ENCODE results near the gene RBM18. TPM values are rescaled to one million over a fixed set of nuclear protein-coding genes. Genes with fewer than 3 reads are reported as not detected.
A peak's percentile ranks its signal among the peaks of the same experiment; 100 is the strongest.

The RBM18 gene
- total RNA-seq, 4 donors from 2014 or later: 10.2 to 15.8 (median 11.9) TPM

DNA sequence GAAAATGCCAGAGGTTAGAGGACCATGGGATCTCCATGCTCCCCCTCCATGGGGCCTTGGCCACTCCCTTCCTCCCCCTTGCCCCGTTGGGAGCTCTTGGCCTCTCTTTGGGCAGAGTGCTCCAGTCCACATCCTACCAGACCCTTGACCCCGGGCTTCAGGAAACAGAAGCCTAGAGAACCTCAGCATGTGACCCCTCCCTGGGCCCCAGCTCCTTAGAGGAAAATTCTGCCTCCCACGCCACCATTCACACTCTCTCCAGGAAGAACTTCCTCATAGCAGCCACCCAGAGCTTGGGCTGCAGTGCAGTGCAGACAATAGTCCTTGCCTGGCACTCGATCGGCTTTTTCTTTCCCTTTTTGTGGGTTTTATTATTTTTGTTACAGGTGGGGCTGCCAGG is 41.8 kb downstream of the RBM18 start:
- Histone ChIP-seq H3K4me3 (no peak overlapping the region), H3K27me3 (peaks cover 100% of the 10 kb centered on the region), H3K9me3 (no peaks in the 10 kb centered on the region), H3K36me3 (no peaks in the 10 kb centered on the region), H3K27ac (no peak overlapping the region), H3K4me1 (peaks cover 56% of the 10 kb centered on the region)
- TF ChIP-seq POLR2A (IDR thresholded peaks at IDR 0.05): no peak
- TF ChIP-seq POLR2AphosphoS5 (IDR thresholded peaks at IDR 0.05): no peak
- TF ChIP-seq, protein P1, sequence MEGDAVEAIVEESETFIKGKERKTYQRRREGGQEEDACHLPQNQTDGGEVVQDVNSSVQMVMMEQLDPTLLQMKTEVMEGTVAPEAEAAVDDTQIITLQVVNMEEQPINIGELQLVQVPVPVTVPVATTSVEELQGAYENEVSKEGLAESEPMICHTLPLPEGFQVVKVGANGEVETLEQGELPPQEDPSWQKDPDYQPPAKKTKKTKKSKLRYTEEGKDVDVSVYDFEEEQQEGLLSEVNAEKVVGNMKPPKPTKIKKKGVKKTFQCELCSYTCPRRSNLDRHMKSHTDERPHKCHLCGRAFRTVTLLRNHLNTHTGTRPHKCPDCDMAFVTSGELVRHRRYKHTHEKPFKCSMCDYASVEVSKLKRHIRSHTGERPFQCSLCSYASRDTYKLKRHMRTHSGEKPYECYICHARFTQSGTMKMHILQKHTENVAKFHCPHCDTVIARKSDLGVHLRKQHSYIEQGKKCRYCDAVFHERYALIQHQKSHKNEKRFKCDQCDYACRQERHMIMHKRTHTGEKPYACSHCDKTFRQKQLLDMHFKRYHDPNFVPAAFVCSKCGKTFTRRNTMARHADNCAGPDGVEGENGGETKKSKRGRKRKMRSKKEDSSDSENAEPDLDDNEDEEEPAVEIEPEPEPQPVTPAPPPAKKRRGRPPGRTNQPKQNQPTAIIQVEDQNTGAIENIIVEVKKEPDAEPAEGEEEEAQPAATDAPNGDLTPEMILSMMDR (IDR thresholded peaks at IDR 0.05): no peak
- TF ChIP-seq EP300 (IDR thresholded peaks at IDR 0.05): no peak
- WGBS: 34% methylated on average over 4 of the region's 5 CpGs
- no peak for DNase-seq (ENCODE audit: low spot score in 2 of 2)

DNA sequence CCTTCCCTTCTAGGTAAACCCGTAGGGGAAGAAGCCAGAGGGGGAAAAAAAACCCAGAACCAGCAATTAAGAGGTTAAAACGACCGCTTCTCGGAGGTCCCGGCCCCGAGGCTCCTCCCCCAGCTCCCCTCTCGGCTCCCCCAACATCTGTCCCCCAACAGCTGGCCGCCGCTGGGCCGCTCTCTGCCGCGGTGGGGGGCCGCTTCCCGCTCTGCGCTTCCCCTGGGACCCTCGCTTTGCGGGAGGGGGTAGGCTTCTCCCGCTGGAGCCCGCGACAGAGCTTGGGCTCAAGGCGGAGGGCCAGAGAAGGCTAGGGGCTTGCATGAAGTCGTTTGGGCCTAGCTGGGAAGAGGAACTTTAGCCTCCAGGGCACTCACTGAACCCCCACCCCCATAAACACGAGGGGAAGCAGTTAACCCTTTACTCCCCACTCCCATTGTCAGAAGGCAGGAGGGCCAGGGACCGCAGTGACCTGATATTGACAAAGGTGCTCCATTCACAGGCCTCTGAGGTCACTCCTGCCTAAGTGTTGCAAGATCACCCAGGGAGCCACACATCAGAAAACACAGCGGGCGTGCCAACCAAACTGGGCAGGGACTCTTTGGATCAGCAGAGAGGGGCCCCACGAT is 43.3 kb downstream of the RBM18 start:
- 53% methylated on average over 9 of the region's 27 CpGs for WGBS

DNA sequence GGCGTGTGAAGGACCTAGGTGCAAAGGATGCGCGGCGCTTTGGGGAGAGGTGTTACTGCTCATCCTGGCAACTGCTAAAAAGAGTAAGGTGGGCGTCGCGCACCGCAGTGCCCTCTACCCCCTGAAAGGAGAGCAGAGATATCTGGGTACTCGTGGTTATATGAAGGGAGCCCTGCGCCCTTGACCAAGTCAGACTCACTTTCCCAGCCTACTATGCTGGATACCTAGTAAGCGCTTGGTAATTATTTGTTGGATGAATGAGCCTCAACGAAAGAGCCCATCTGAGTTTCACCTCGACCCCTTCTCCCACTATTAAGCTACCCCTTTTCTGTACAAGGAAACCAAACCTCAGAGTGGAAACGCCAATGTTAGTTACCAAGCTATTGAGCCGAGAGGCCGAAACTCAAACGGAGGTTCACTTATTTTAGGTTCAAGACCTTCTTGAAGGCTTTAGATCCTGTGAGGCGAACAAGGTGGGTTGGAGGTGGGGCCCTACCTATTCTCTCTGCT is 43.9 kb downstream of the RBM18 start:
- Histone ChIP-seq H3K36me3 (no peaks in the 10 kb centered on the region), H3K4me3 (no peak overlapping the region), H3K27ac (no peak overlapping the region), H3K9me3 (no peaks in the 10 kb centered on the region), H3K4me1 (peaks cover 37% of the 10 kb centered on the region), H3K27me3 (peaks cover 100% of the 10 kb centered on the region)
- no peak for TF ChIP-seq EP300 (IDR thresholded peaks at IDR 0.05)
- TF ChIP-seq, protein P1 (IDR thresholded peaks at IDR 0.05): no peak
- no peak for TF ChIP-seq POLR2AphosphoS5 (IDR thresholded peaks at IDR 0.05)
- no peak for TF ChIP-seq POLR2A (IDR thresholded peaks at IDR 0.05)
- WGBS: 40% methylated on average over 18 of the region's 18 CpGs
- DNase-seq (ENCODE audit: low spot score in 2 of 2): no peak

More for the DNA sequence above, 43.3 kb downstream of the RBM18 start:
- no peaks in the 10 kb centered on the region for H3K36me3 ChIP-seq
- DNase-seq (ENCODE audit: low spot score in 2 of 2): no peak
- H3K4me1 ChIP-seq: peaks cover 42% of the 10 kb centered on the region
- no peak overlapping the region for H3K4me3 ChIP-seq
- peaks cover 100% of the 10 kb centered on the region for H3K27me3 ChIP-seq
- no peak overlapping the region for H3K27ac ChIP-seq
- no peaks in the 10 kb centered on the region for H3K9me3 ChIP-seq
- no peak for TF ChIP-seq POLR2AphosphoS5 (IDR thresholded peaks at IDR 0.05)
- TF ChIP-seq EP300 (IDR thresholded peaks at IDR 0.05): no peak

DNA sequence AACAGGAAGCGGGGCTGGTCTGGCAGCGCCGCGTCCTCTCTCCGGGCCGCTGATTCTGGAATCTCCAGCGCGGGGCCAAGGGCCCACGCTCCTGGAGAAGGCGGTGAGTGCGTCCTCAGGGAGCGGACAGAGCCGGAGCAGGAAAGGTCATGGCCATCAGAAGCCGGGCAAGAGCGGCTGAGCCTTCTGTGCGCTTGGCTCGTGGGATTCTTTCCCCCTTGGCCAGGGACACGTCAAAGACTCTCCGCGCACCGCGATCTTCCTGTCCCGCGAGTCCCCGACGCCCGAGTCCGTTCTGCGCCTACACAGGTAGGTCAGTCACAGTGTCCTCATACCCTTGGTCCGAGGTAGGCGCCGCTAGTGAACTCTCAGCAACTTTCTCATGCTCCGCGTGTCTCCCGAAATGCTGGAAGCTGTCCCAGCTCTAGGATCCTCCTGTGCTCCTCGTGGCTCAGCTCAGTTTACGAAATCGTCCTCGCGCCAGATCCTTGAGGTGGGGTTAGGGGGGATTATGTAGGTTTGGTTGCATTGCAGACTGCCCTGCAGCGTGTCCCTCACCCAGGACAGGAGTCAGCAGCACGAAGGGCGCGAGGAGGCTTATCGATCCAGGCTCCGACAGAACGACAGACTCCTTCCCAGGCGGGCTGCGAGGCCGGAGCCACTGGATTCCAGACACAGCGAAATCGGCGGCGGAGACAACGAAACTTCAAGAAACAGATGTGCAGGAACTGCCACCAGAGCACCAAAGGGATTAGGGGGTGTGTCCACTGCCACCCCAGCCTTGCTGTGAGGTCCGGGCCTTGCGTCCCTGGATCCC is 44.6 kb downstream of the RBM18 start:
- Histone ChIP-seq H3K4me1 (peaks cover 35% of the 10 kb centered on the region), H3K4me3 (peak overlapping the region; percentile 33), H3K36me3 (no peaks in the 10 kb centered on the region), H3K9me3 (no peaks in the 10 kb centered on the region), H3K27ac (no peak overlapping the region), H3K27me3 (peaks cover 100% of the 10 kb centered on the region)
- 17% methylated on average over 18 of the region's 57 CpGs for WGBS
- TF ChIP-seq, protein P1 (IDR thresholded peaks at IDR 0.05): no peak
- TF ChIP-seq EP300 (IDR thresholded peaks at IDR 0.05) (no peak), POLR2AphosphoS5 (IDR thresholded peaks at IDR 0.05) (no peak), POLR2A (IDR thresholded peaks at IDR 0.05) (no peak)
- no peak for DNase-seq (ENCODE audit: low spot score in 2 of 2)

DNA sequence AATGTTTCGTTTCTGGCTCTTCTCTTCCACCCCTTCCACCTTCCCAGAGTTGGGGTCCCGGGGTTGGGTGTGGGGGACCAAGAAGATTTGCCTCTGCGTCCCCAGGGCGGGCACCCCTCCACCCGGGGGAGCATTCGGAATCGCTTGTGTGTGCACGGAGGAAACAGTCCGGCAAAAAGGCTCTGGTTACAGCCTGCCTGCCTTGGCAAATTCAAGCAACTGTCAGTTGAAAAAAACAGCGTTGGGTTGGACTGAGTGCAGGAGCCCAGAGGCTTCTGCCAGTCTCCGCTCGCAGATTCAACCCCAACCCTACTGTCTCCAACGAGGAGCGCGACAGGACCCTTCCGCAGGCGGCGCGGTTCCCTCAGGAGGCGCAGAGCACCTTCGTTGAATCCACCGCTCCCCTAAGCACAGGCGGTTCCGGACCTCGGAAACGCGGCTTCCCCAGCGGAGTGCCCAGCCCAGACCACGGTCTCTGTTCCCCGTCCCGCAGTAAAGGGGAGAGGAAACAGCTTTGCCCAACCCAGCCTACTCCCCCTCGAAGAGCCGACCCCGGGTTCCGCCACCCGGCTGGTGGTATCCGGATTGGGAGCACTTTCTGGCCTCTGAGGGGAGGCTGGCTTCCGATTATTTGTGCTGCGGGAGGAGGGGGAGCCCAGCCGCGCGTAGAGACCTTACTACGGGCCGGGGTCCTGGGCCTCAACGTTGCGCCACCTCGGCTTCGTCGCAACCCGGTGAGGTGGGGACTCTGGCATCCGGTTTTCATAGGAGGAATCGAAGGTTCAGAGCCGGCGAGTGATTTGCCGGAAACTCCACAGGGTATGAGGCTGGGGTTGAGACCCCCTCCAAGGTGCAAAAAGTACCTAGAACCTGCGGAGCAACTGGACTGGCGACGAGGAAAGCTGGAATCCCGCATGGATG is 45.4 kb downstream of the RBM18 start:
- Histone ChIP-seq H3K27ac (no peak overlapping the region), H3K36me3 (no peaks in the 10 kb centered on the region), H3K9me3 (no peaks in the 10 kb centered on the region), H3K4me3 (peak overlapping the region; percentile 33), H3K27me3 (peaks cover 96% of the 10 kb centered on the region), H3K4me1 (peaks cover 39% of the 10 kb centered on the region)
- 8% methylated on average over 26 of the region's 59 CpGs for WGBS
- TF ChIP-seq POLR2AphosphoS5 (IDR thresholded peaks at IDR 0.05) (no peak), POLR2A (IDR thresholded peaks at IDR 0.05) (no peak), EP300 (IDR thresholded peaks at IDR 0.05) (no peak)
- TF ChIP-seq, protein P1 (IDR thresholded peaks at IDR 0.05): no peak
- no peak for DNase-seq (ENCODE audit: low spot score in 2 of 2)
